Kasumi-1 (cell line): ENCODE results near the gene ACAP1.
"Not testable (repeated sequence)": the region's sequence is repeated elsewhere in the genome, so short reads cannot be mapped to it uniquely, and the experiment has no call there.

ENCODE experiments used
- DNase-seq, 2 experiments: peaks; one replicate each; lab custom pipeline; 2025; lab: John Stamatoyannopoulos, UW

The ACAP1 gene

DNA sequence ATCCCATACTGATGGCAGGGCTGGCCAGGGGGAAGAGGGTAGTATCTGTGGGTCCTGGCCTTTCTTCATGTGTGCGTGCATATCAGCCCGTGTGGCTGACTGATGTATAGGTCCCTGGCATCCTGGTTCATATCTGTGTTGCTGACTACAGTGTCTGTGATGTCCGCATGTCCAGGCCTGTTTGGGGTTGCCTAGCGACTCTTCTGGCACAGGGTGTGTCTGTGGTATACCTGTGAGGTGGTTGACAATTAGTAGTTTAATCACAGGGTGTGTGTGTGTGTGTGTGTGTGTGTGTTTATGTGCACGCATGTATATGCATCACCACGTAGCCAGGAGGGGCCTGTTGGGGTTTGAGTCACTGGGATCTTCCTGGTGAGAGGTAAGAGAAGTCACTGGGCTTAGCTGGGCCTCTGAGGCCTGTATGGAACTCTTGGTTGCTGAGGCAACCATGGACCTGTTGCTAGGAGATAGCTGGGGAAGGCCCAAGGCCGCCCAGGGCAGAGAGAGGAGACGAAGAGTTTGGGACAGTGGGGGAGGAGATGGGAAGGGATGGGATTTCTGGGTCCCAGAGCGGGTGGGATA, 18.0 kb downstream of the ACAP1 start:
- DNase-seq = no peak

DNA sequence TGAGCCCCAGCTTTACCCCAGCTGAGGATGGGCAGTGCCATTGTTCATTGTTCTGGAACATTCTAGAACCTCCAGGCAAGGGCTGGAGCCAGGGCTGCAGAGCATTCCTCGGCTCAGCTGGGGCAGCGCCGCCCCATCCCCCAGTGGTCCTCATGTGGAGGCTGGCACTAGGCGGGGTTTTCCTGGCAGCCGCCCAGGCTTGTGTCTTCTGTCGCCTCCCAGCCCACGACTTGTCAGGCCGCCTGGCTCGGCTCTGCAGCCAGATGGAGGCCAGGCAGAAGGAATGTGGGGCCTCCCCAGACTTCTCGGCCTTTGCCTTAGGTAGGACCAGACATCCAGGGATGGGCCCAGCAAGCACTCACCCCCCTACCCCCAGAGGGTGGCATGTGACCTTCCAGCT, 18.7 kb downstream of the ACAP1 start, which contains the start of gene TMEM95:
TMEM95 (plus strand) TSS at position 104 of the 400 bp plus-strand sequence; CDS start at position 153, 49 bp downstream.
- no peak for DNase-seq

DNA sequence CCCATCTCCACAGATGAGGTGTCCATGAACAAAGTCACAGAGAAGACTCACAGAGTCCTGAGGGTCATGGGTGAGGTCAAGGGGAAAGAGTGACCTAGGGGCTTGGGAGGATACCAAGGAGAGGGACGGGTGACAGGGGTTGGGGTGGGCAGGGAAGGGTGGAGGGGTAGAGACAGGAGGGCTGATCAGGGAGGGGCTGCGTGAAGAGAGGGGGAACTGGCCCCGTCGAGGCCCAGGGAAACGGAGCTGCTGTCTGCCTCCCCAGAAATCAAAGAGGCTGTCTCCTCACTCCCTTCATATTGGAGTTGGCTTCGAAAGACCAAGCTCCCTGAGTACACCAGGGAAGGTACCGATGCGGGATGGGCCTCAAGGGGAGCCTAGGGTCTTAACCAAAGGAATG, 19.2 kb downstream of the ACAP1 start:
- no peak for DNase-seq

DNA sequence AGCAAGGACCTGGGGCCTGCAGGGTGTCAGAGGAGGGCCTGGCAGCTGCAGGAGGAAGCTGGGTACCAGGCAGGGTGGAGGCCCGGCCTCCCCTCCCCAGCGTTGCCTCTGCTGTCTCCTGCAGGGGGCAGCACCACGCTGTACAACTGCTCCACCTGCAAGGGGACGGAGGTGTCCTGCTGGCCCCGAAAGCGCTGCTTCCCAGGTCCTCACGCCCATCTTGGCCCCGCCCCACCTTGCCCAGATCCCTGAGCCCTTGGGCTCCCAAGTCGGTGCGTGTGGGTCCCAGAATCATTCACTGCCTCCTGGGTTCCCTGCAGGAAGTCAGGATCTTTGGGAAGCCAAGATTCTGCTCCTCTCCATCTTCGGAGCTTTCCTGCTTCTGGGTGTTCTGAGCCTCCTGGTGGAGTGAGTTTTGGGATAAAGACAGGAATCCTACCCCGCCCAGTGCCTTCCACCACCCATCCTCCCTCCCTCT, 19.8 kb downstream of the ACAP1 start:
- DNase-seq = peak; percentile 18 to 40

DNA sequence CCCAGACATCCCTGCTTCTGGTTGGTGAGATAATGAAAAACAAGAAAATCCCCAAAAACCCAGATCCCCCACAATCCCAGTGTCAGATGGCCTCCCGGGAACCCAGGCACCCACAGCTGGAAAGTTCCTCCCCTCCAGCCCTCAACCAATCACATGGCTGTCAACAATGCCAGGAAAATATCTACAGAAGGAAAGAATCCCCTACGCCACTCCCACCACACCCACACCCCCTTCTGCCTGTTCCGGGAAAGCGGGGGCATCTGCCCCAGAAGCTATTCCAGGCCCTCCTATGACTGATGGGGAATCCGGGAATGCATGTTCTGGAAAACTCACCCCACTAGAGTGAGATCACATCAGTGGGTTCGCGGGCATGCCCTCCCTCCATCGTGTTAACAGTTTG, 20.4 kb downstream of the ACAP1 start:
- no peak for DNase-seq

DNA sequence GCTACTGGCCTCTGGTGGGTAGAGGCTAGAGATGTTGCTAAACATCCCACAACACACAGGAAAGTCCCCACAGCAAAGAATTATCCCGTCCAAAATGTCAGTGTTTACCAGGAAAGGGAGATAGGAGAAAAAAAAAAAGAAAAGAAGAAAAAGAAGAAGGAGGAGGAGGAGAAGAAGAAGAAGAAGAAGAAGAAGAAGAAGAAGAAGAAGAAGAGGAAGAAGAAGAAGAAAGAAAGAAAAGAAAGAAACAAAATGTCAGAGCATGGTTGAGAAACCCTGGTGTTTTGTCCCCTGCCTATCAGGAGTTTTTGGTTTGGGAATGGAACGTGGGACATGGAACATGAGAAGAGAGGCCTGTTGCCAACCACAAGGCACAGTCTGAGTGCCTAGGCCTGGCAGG, 21.1 kb downstream of the ACAP1 start:
- DNase-seq = no peak

DNA sequence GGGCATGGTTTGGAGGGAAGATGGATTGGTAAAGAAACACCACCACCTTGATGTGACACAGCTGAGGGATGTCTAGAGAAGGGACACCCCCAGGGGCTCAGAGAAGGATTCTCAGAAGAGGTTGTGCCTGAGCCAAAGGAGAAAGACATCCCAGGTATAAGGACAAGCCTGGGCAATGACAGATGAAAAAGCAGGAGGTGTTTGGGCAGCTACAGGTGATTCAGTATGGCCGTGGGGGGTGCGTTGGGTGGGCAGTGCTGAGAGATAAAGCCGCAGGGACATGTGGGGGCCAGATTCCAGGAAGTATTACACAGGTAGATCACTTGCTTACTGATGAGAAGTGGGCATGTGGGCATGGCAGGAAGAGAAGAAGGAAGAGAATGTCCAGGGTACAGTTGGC, 25.6 kb downstream of the ACAP1 start:
- DNase-seq = no peak

DNA sequence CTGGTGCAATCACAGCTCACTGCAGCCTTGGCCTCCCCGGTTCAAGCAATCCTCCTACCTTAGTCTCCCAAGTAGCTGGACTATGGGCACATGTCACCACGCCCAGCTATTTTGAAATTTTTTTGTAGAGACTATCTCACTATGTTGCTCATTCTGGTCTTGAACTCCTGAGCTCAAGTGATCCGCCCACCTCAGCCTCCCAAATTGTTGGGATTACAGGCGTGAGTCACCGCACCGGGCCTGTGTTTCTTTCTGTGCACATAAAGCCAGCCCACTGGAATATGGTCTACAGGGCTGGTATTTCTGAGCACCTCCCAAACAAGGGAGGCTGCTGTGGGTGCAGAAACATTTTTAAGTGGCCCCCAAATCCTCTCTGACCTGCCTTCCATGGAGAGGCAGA, 27.0 kb downstream of the ACAP1 start:
- DNase-seq = no peak

DNA sequence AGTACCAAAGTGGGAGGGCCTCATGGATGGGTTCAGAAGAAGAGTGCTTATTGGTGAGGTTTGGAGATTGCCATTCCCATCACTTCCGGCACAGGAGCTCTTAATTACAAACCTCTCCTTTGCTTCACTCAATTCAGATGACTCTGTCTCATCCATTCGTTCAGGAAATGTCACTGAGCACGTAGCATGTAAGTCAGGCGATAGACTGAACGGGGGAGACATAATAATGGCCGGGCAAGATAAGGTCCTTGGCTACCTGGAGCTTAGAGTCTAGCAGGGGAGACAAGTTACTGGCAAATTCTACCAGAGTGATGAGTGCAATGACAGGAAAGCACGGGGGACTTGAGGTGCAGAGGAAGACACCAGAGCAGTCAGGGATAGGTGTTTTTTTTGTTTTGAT, 29.6 kb downstream of the ACAP1 start:
- not testable (repeated sequence) for DNase-seq

DNA sequence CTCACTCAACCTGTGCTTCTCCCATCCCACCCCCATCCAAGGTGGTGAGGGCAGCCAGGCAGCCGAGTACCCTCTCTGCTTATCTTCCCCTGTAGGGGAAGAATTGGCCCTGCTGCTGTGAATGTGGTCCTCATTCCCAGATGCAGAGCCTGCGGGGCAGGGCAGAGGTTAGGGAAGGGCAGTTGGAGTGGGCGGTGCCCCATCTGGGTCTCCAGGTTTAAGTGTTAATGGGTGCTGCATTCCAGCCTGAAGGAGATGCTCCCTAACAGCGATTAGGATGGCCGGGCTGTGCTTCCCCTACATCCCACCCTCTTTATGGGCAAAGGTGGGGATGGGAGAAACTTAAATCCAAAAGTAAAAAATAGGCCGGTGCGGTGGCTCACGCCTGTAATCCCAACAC, 30.8 kb downstream of the ACAP1 start:
- no peak for DNase-seq

DNA sequence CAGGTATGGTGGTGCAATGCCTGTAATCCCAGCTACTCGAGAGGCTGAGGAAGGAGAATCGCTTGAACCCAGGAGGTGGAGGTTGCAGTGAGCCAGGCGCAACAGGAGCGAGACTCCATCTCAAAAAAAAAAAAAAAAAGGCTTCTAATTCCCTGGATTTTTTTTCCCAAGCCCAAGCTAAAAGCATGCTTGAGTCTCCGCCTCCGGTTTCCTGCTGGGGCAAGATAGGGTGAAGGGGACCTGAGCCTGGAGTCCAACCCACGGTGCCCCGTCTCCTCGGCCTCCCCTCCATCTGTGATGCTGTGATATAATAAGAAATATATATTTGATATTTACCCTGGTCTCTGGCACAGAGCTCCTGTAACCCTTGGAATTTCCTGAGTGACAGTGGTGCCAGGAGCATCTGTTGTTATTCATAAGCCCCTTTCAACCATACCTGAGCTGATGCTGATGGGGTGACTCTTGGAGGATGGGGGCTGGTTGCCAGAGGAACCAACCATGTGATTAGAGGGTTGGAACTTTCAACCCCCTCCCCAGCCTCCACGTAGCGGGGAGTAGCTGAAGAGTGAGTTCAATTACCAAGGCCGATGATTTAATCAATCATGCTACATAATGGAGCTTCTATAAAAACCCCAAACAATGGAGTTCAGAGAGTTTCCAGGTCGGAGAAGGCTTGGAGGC, 31.7 kb downstream of the ACAP1 start:
- DNase-seq = no peak

DNA sequence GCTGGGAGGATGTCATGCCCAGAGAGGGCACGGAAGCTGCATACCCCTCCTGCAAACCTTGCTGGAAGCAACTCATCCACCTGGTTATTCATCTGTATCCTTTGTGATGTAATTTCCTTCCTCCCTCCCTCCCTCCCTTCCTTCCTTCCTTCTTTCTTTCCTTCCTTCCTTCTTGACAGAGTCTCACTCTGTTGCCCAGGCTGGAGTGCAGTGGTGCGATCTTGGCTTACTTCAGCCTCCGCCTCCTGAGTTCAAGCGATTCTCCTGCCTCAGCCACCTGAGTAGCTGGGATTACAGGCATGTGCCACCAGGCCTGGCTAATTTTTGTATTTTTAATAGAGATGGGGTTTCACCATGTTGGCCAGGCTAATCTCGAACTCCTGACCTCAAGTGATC, 32.3 kb downstream of the ACAP1 start:
- not testable (repeated sequence) for DNase-seq

DNA sequence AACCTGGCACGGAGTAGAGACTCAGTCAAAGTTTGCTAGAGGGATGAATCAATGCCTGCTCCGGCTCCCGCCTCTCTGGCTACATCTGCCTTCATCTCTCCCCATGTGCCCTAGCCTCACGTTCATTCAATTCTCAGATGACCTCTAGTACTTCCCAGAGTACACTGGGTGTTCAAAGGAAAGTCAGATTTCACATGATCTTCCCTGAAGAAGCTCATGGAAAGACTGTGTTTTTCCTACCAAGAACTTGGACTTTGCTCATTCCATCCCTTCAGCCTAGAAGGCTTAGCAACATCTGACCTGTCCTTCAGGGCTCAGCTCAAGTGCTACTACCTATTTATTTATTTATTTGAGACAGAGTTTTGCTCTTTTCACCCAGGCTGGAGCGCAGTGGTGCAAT, 33.5 kb downstream of the ACAP1 start:
- no peak for DNase-seq

DNA sequence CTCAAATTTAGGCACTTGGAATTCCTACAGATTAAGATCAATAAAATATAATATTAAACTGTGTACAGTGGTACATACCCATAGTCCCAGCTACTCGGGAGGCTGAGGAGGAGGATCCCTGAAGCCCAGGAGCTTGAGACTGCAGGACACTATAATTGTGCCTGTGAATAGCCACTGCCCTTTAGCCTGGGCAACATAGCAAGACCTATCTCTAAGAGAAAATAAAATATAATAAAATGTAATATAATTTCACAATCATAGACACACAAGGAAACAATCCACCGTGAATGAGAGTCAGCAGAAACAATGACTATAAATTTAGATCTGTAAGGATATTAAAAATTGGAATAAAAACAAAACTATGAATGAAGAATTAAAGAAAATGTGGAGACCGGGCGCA, 34.5 kb downstream of the ACAP1 start:
- no peak for DNase-seq

DNA sequence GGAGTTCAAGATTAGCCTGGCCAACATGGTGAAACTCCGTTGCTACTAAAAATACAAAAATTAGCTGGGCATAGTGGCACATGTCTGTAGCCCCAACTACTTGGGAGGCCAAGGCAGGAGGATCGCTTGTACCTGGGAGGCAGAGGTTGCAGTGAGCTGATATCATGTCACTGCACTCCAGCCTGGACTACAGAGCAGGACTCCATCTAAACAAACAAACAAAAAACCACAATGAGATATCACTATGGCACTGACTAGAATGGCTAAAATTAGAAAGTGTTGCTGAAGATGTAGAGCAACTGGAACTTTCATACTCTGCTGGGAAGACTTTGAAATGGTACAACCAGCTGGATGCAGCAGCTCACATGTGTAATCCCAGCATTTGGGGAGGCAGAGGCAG, 38.0 kb downstream of the ACAP1 start:
- no peak for DNase-seq

DNA sequence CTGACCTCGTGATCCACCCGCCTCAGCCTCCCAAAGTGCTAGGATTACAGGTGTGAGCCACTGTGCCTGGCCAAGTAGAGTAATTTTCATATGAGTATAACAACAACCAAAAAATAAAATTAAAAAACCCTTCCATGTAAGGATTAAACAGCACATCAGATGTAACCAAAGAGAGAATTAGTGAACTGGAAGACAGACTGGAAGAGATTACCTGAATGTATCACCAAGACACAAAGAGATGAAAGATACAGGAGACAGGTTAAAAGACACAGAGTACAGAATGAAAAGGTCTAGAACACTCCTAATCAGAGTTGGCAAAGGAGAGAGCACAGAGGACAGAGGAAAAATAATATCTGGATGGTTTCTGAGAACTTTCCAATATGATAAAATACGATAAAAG, 42.8 kb downstream of the ACAP1 start:
- no peak for DNase-seq

DNA sequence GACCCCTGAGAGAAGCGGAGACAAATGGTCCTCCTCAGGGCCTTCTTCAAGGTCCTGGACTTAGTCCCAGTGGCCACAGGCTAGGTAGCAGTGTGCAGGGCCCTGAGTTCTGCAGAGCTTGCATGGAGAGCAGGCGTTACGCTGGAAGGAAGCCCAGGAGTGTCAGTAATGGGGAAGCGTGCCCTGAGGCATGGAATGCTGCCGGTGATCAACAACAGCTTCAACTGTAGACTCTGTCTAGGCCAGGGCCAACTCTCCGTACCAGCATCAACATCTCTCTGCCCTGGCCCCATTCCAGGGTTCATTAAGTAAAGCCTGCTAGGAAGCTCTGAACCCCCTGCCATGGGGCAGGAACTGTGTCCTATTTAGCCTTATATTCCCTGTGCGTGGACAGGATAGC, 44.0 kb downstream of the ACAP1 start:
- no peak for DNase-seq

DNA sequence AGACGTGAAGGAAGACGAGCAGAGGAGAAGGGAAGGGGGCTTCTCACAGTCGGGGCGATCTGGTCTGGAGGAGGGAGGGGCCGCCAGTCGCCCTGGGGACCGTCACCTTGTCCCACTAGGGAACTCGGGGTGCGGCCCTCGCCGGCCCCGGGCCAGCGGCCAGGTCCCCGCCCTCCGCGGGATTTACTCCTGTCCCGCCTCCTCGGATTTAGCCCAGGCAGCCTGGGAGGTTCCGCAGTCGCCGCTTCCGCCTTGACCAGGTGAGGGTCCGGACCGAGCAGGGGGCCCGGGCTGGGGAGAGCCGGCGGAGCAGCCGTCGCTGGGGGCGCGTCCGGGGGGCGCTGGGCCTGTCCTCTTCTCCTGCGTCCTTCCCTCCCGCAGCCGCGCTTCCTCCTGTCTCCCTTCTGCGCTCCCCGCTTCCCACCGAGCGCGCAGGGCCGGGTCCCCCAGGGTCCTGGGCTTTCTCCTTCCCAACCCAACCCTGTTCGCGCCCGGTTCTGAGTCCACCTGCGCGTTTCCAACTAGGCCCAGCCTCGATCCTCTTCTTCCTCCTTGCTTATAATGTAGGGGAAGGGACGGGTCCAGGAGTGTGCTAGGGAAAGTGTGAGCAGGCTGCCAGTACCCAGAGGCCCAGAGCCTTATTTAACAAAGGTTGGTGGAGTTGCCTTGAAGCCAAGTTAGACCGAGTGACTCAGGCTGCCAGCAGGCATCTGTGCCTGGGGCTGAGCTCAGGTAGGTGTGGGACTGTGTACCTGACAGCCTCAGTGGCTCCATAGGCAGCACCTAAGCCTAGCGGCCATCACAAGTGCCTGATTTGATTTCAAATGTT, 44.7 kb downstream of the ACAP1 start, which contains the start of gene TNK1:
TNK1 (plus strand) TSS at position 235 of the 829 bp plus-strand sequence. CDS start 1,838 bp downstream, outside the sequence.
- DNase-seq = no peak

DNA sequence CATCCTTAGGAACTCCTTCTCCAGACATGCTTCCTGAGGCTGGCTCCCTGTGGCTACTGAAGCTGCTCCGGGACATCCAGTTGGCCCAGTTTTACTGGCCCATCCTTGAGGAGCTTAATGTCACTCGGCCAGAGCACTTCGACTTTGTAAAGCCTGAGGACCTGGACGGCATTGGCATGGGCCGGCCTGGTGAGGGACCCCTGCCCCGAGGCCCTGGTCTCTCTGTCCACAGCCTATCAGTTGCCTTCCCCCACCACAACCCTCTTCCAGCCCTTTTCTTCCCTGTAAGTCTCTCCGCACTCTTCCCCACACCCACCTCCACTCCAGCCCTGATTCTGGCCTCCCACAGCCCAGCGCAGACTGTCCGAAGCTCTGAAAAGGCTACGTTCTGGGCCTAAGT, 46.6 kb downstream of the ACAP1 start:
- no peak for DNase-seq

DNA sequence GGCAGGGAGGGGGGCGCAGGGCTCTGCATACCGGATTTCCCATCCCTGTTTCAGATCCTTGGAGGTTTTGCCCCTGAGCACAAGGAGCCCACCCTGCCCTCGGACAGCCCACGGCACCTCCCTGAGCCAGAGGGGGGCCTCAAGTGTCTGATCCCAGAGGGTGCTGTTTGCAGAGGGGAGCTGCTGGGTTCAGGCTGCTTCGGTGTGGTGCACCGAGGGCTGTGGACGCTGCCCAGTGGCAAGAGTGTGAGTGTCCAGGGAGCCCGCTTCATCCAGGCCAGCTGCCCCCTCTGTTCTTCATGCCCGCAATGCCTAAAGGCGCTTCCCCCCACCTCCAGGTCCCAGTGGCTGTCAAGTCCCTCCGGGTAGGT, 47.0 kb downstream of the ACAP1 start:
- no peak for DNase-seq

DNA sequence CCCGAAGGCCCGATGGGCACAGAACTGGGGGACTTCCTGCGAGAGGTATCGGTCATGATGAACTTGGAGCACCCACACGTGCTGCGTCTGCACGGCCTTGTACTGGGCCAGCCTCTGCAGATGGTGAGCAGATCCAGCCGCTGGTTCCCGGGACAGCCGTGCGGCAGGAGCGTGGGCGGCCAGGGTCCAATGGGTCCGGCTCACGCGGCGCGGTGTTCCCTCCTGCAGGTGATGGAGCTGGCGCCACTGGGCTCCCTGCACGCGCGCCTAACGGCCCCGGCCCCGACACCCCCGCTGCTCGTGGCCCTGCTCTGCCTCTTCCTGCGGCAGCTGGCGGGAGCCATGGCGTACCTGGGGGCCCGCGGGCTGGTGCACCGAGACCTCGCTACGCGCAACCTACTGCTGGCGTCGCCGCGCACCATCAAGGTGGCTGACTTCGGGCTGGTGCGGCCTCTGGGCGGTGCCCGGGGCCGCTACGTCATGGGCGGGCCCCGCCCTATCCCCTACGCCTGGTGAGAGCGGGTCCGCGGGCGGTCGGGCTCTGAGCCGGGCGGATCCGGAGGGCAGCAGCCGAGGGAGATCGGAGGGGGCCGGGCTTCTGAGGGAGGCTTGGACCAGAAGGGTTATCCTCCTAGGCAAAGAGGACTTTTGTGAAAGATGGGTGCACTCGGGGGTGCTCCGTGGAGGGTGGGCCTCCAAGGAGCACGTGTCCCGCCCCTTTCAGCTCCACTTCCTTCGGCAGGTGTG, 47.6 kb downstream of the ACAP1 start:
- peak in 1 of 2 experiments; percentile 3 for DNase-seq

DNA sequence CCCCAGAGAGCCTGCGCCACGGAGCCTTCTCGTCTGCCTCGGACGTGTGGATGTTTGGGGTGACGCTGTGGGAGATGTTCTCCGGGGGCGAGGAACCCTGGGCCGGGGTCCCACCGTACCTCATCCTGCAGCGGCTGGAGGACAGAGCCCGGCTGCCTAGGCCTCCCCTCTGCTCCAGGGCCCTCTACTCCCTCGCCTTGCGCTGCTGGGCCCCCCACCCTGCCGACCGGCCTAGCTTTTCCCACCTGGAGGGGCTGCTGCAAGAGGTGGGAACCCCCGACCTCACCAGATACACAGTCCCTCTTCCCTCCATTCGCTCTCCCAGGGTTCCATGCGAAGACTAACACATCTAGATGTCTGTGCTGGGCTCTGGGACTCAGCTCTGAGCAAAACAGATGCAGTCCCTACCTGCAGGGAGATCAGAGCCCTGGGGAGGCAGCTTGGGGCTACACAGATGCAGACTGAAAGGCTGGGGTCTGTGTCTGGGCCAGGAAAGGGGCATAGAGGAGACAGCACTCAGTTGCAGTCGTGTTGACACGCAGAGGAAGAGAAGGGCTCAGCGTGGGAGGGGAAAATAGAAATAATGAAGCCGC, 48.3 kb downstream of the ACAP1 start:
- no peak for DNase-seq
